ENCODE measurements around the gene SIRPB1. TPM values are rescaled to one million over a fixed set of nuclear protein-coding genes. Genes with fewer than 3 reads are reported as not detected.

The SIRPB1 gene
- total RNA-seq, 1 donor from 2014 or later: not detected

- no peak overlapping the region for H3K27ac Mint-ChIP-seq (ENCODE audit: unreplicated experiment)
- no peaks in the 10 kb centered on the region for H3K9me3 Mint-ChIP-seq (ENCODE audit: unreplicated experiment)
- no peak overlapping the region for H3K4me3 Mint-ChIP-seq (ENCODE audit: unreplicated experiment)
- no peaks in the 10 kb centered on the region for H3K27me3 Mint-ChIP-seq (ENCODE audit: unreplicated experiment)
- no peaks in the 10 kb centered on the region for H3K4me1 Mint-ChIP-seq (ENCODE audit: unreplicated experiment)
- TF ChIP-seq CTCF (IDR thresholded peaks at IDR 0.05; ENCODE audit: unreplicated experiment): no peak
- no peaks in the 10 kb centered on the region for H3K36me3 Mint-ChIP-seq (ENCODE audit: low read depth, unreplicated experiment)
- DNase-seq (ENCODE audit: low spot score): no peak
Measured at GRCh38 chr20:1656844-1657243, 37.0 kb upstream of the SIRPB1 start.

GRCh38 chr20:1654996-1655395 lies 35.2 kb upstream of the SIRPB1 start:
- H3K4me1 Mint-ChIP-seq (ENCODE audit: unreplicated experiment): no peaks in the 10 kb centered on the region
- DNase-seq (ENCODE audit: low spot score): no peak
- no peak for TF ChIP-seq CTCF (IDR thresholded peaks at IDR 0.05; ENCODE audit: unreplicated experiment)
- no peak overlapping the region for H3K27ac Mint-ChIP-seq (ENCODE audit: unreplicated experiment)
- no peaks in the 10 kb centered on the region for H3K27me3 Mint-ChIP-seq (ENCODE audit: unreplicated experiment)
- no peaks in the 10 kb centered on the region for H3K36me3 Mint-ChIP-seq (ENCODE audit: low read depth, unreplicated experiment)
- H3K4me3 Mint-ChIP-seq (ENCODE audit: unreplicated experiment): no peak overlapping the region
- no peaks in the 10 kb centered on the region for H3K9me3 Mint-ChIP-seq (ENCODE audit: unreplicated experiment)

GRCh38 chr20:1652960-1653359 lies 33.2 kb upstream of the SIRPB1 start:
- TF ChIP-seq CTCF (IDR thresholded peaks at IDR 0.05; ENCODE audit: unreplicated experiment): no peak
- no peaks in the 10 kb centered on the region for H3K27me3 Mint-ChIP-seq (ENCODE audit: unreplicated experiment)
- no peak overlapping the region for H3K27ac Mint-ChIP-seq (ENCODE audit: unreplicated experiment)
- no peaks in the 10 kb centered on the region for H3K9me3 Mint-ChIP-seq (ENCODE audit: unreplicated experiment)
- no peak overlapping the region for H3K4me3 Mint-ChIP-seq (ENCODE audit: unreplicated experiment)
- no peak for DNase-seq (ENCODE audit: low spot score)
- no peaks in the 10 kb centered on the region for H3K4me1 Mint-ChIP-seq (ENCODE audit: unreplicated experiment)
- no peaks in the 10 kb centered on the region for H3K36me3 Mint-ChIP-seq (ENCODE audit: low read depth, unreplicated experiment)

- Mint-ChIP-seq H3K27me3 (ENCODE audit: unreplicated experiment) (no peaks in the 10 kb centered on the region), H3K9me3 (ENCODE audit: unreplicated experiment) (no peaks in the 10 kb centered on the region)
Measured at GRCh38 chr20:1652104-1652503, 32.3 kb upstream of the SIRPB1 start.

More at GRCh38 chr20:1652104-1652503, 32.3 kb upstream of the SIRPB1 start:
- no peak overlapping the region for H3K27ac Mint-ChIP-seq (ENCODE audit: unreplicated experiment)
- H3K36me3 Mint-ChIP-seq (ENCODE audit: low read depth, unreplicated experiment): no peaks in the 10 kb centered on the region
- H3K4me1 Mint-ChIP-seq (ENCODE audit: unreplicated experiment): no peaks in the 10 kb centered on the region
- DNase-seq (ENCODE audit: low spot score): no peak
- no peak for TF ChIP-seq CTCF (IDR thresholded peaks at IDR 0.05; ENCODE audit: unreplicated experiment)
- H3K4me3 Mint-ChIP-seq (ENCODE audit: unreplicated experiment): no peak overlapping the region

Measured in endothelial cell (in vitro differentiated cells).